Breast epithelium (tissue), 3 donors: Measurements from ENCODE around the gene H1-8.

Experiments used
- POLR2A ChIP-seq: fragments of 450-650 bp; IDR thresholded peaks from one replicate; pipeline ENCODE4 v1.6.1; 2016; ENCODE audit warnings: antibody characterized with exemption, mild to moderate bottlenecking, moderate library complexity
- POLR2AphosphoS5 ChIP-seq, 3 donors: sonication (generic); formaldehyde crosslinking; IDR thresholded peaks; one replicate each; pipeline ENCODE4 v1.6.1; 2017; ENCODE audit warnings: antibody characterized with exemption in 3 of 3
- TF ChIP-seq, protein P1 (sequence below), 3 donors: fragments of 450-650 bp; IDR thresholded peaks; one replicate each; pipeline ENCODE4 v1.5.1; 2016 to 2017; ENCODE audit warnings: antibody characterized with exemption in 3 of 3, mild to moderate bottlenecking in 3 of 3, moderate library complexity in 3 of 3

DNA sequence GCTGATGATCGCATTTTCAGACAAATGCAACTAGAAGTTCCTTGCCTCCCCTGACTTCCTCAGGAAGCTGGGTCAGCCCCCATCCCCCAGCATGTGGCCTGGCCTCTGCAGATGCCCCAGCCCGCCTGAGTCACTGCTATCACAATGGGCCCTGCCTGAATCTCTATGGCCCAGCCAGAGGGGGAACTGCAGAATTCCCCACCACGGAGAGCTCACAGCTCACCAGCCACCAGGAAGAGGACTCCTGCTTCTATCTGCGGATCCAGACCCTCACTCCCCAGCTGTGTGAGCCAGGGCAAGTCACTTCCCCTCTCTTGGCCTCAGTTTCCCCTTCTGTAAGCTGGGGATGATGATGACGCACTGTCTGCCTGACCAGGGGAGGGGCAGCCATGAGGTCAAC, 56.6 kb downstream of the H1-8 start:
- TF ChIP-seq, protein P1, sequence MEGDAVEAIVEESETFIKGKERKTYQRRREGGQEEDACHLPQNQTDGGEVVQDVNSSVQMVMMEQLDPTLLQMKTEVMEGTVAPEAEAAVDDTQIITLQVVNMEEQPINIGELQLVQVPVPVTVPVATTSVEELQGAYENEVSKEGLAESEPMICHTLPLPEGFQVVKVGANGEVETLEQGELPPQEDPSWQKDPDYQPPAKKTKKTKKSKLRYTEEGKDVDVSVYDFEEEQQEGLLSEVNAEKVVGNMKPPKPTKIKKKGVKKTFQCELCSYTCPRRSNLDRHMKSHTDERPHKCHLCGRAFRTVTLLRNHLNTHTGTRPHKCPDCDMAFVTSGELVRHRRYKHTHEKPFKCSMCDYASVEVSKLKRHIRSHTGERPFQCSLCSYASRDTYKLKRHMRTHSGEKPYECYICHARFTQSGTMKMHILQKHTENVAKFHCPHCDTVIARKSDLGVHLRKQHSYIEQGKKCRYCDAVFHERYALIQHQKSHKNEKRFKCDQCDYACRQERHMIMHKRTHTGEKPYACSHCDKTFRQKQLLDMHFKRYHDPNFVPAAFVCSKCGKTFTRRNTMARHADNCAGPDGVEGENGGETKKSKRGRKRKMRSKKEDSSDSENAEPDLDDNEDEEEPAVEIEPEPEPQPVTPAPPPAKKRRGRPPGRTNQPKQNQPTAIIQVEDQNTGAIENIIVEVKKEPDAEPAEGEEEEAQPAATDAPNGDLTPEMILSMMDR (IDR thresholded peaks at IDR 0.05) = no peak
- TF ChIP-seq POLR2A (no peak), POLR2AphosphoS5 (IDR thresholded peaks at IDR 0.05) (no peak)
